ENCODE measurements around the gene STRA6.

DNA sequence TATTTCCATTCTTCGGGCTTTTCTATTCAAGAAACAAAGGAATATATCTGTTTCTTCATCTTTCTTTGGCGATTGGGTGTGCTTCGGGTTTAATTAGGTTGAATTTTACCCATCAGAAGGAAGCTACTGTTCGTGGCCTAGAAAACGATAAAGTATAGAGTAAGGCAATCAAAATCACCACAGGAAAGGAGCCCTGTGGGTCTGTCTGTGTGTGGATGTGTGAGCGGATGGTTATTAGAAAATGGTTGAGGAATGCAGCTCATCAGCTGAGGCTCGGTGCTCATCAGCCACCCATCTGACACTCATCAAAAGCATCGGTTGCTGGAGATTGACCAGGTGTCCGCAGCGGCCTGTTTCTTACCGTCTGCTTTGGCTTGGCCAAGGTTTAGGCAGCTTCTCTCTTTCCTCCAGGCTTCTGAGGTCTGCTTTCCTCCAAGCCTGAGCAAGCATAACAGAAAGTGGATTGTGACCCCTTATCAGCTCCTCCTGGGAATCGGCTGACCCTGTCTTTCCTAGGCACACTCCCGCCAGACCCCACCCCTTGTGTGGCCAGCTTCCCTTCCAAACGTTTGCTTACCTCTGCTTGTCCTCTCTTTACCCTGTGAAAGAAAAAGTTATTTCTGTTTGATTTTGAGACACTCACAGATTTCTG lies 46.7 kb downstream of the STRA6 start:
- TF ChIP-seq ZNF384 (IDR thresholded peaks at IDR 0.05) (no peak), BHLHE40 (IDR thresholded peaks at IDR 0.05; ENCODE audit: borderline replicate concordance) (no peak)
